HG03280 (cell line): ENCODE results near the gene AKR1B15.
"Not testable (repeated sequence)": the region's sequence is repeated elsewhere in the genome, so short reads cannot be mapped to it uniquely, and the experiment has no call there.

Experiments used
- ATAC-seq: cut with Tn5 transposase; IDR thresholded peaks from one replicate; pipeline ENCODE4 v1.9.1; 2021; ENCODE audit warnings: mild to moderate bottlenecking, moderate library complexity; ENCODE audit not compliant: unreplicated experiment

AKR1B15 gene

DNA sequence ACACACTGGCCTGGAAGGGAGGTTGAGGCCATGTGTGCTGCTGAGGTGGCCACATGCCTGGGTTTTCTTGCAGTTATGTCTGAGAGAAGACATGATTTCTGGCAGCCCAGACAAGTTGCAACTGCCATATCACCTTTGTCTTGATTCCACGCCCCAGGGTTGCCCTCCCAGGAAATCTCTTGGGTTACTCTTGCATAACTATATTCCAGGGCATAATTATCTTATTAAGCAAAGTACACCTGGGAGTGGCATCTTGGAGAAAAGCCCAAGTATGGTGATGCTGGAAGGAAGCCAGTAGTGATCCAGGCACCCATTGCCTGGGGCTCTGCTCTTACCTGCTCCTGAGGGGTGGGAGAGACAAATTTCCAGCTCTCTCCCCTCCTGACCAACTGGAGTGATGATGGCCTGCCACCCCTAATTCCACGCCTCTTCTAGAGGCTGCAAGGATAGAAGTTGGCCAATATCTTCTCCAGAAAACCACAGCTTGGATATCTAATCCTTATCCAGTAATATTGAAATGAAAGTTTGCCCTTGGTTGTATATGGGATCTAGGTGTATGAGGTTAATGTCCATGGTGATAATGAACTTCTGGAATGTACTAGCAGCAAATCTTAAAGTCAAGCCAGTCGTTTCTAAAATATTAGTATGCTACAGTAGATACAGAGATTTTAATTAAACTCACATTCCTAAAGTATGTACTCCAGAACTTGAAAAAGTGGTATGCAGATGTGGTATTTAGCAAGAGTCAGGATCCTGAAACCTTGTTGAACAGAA lies 16.5 kb upstream of the AKR1B15 start:
- no peak for ATAC-seq

- no peak for ATAC-seq
Observed at GRCh38 chr7:134532954-134533218, 16.0 kb upstream of the AKR1B15 start.

DNA sequence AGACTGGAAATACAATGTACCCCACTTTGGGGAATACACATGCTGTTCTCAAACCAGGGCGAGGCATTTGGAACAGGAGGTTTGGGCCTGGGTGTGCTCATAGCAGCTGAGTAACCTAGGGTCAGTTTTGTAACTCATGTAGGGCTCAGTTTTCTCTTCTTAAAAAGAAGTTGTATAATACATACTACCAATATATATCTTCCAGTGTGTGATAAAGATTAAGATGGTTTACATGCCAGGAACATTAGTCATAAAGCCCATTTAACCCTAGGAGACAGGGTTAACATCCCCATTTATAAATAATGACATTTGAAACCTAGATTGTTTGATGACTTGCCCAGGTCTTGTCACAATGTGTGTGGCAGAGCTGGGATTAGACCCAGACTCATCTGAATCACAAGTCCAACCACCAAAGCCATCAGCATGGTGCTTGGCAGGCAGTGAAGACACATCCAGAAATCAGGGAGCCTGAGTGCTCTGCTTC lies 15.6 kb upstream of the AKR1B15 start:
- no peak for ATAC-seq

GRCh38 chr7:134534633-134535032 lies 14.3 kb upstream of the AKR1B15 start:
- ATAC-seq = no peak

DNA sequence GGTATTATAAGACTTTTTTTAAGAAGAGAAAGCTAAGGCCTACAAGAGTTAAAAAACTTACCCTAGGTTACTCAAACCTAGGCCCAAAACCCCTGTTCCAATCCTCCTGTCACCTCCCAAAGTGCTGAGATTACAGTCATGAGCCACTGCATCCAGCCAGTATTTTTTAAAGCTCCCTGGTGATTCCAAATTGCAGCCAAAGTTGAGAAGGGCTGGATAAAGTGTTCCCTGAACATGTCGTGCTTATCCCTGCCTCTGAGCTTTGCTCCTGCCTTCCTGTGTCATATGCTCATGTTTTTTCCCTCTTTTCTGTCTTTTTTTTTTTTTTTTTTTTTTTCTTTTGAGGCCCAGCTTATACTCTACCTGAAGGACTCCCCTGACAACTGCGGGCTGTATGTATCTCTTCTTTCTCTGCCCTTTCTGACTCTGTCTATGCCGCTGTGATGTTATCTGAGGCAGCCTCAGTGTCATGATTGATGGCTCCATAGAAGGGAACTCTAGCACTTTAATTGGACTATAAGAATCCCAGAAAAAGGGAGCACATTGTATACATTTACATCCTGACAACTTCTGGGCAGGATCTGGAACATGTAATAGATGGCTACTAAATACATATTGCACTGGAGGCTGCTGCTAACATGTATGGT lies 13.5 kb upstream of the AKR1B15 start:
- no peak for ATAC-seq

DNA sequence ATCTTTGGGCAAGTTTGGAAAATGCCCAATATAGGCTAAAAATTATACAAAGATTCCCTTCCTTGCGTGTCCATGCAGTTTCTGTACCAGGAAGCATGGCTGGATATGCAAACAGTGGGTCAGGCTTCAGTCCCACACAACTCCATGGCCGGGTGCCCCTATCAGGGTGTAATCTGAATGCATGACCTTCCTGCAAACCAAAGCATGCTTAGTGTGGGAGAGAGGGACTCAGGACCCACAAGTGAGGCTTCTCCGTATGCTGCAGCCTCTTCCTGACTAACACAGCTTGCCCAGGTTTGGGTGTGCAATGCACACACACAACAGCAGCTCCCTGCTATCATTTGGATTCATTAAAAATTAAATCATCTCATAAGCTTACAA lies 13.0 kb upstream of the AKR1B15 start:
- ATAC-seq = no peak

- not testable (repeated sequence) for ATAC-seq
Observed at GRCh38 chr7:134536558-134536957, 12.4 kb upstream of the AKR1B15 start.

- not testable (repeated sequence) for ATAC-seq
Observed at GRCh38 chr7:134537273-134537781, 11.6 kb upstream of the AKR1B15 start.

DNA sequence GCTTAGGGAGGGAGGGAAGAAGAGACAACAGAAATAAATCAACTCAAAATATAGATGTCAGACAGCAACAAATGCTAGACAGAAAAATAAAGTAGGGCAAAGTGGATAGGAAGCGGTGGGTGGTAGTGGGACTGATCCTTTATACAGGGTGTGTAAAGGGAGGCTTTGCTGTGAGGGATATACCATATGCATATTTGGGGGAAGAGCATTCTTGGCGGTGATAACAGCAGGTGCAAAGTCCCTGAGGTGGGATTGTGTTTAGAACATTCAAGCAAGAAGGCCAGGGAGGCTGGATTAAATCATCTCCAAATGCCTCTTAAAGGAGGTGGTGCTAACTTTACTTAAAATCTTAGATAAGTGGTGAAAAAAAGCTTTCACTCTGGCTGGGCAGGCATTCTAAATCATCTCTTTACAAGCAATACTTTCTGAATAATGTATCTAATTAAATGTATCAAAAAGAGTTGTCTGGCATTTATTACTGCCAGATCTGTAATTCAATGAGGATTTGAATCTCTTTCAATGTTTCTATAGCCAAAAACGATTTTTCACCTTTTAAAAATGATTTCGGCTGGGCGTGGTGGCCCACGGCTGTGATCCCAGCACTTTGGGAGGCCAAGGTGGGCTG lies 9.4 kb upstream of the AKR1B15 start:
- ATAC-seq = no peak

- not testable (repeated sequence) for ATAC-seq
Observed at GRCh38 chr7:134541501-134542194, 7.3 kb upstream of the AKR1B15 start.

DNA sequence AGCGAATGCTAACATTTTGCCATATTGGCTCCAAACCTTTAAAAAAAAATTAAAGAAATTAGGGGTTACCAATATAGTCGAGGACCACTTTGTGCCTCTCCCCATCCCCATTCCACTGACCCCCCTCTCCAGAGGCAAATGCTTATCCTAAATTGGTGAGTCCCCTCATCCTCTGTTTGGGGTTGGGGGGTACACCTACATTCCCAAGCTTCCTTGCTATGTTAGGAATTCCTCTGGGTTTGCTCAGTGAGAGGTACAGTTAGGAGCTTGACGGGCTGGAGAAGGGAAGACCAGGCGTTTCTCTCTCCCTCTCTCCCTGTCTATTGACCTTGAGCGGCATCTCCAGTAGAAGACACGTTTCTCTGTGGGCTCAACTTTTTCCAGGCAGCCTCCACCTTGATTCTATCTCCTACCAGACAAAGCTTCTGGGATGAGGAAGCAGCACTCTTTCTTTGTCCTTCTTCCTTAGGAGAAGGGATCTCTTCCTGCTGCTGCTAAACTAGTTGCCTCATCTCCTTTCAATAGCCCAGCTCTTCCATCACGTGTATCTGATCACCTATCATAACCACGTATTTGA lies 6.6 kb upstream of the AKR1B15 start:
- no peak for ATAC-seq

- no peak for ATAC-seq
Observed at GRCh38 chr7:134545380-134545779, 3.5 kb upstream of the AKR1B15 start.

DNA sequence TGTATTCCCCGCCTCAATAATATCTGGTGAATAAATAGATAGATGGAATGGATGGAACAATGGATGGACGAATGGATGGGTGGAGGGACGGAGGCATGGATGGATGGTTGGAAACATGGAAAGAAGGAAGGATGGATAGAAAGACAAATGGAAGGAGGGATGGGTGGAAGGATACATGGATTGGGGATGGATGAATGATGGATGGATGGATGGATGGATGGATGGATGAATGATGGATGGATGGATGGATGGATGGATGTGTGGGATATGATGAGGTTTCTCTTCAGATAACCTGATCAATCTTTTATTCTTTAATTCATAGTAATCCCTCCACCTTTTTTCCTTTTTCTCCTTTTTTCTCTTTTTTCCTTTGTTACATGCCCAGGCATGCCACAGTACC lies 3.0 kb upstream of the AKR1B15 start:
- no peak for ATAC-seq

- no peak for ATAC-seq
Observed at GRCh38 chr7:134546955-134547354, 2.0 kb upstream of the AKR1B15 start.

- ATAC-seq = peak; percentile 70
Observed at GRCh38 chr7:134547397-134548054, 1.4 kb upstream of the AKR1B15 start.

- ATAC-seq = no peak
Observed at GRCh38 chr7:134549366-134549765, 456 bp downstream of the AKR1B15 start.

DNA sequence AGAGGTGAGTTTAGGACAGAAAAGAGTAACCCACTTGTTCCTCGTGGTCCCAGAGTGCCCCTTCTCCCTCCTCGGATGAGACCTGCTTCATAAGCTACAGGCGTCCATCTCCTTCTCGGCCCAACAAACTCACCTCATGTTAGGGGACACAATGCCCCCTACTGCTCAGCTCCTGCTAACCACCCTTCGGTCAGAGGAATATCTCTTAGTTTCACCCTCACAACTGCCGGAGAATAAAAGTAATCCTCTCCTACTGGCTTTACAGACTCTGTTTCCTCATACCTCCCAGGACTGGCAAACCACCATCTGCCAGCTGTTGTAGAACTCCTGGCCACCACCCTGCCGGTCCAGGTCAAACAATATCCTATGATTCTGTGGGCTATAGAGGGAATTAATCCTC lies 3.2 kb downstream of the AKR1B15 start:
- ATAC-seq = no peak

GRCh38 chr7:134553976-134554375 lies 5.1 kb downstream of the AKR1B15 start:
- ATAC-seq = no peak

- no peak for ATAC-seq
Observed at GRCh38 chr7:134554417-134554966, 5.6 kb downstream of the AKR1B15 start.

DNA sequence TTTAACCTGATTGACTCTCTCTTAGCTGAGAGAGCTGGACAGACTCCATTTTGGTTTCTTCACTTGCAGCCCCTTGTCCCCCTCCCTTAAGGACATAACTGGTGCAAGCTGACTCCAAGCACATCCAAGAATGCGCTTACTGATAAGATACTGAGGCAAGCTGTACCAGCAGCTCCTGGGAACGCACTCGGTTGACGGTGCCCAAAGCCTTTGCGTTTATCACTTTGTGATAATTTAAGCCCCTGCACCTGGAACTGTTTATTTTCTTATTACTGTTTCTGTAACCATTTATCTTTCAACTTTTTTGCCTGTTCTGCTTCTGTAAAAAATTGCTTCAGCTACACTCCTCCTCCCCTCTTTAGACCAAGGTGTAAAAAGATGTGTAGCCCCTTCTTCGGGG lies 8.5 kb downstream of the AKR1B15 start:
- no peak for ATAC-seq
